Transverse colon (tissue), 4 donors: ENCODE measurements around the gene SPTB. TPM values are rescaled to one million over a fixed set of nuclear protein-coding genes. Genes with fewer than 3 reads are reported as not detected.

Source experiments
- DNase-seq: peaks from one replicate; pipeline ENCODE4 v3.0.0-alpha.2; 2019
- H3K27ac ChIP-seq, 4 donors: fragments of 200-600 bp; sonication (generic); 2 replicates each; pipeline ENCODE4 v1.5.1; 2016 to 2018; ENCODE audit warnings: inconsistent platforms in 4 of 4
- H3K27me3 ChIP-seq: fragments of 200-600 bp; sonication (generic); 2 replicates; pipeline ENCODE4 v1.5.1; 2017; ENCODE audit warnings: inconsistent platforms
- H3K36me3 ChIP-seq, 4 donors: fragments of 200-600 bp; sonication (generic); 2 replicates each; pipeline ENCODE4 v1.5.1; 2017 to 2019; ENCODE audit warnings: inconsistent platforms in 4 of 4
- H3K4me1 ChIP-seq, 4 donors: fragments of 200-600 bp; sonication (generic); 2 replicates each; pipeline ENCODE4 v1.5.1; 2017 to 2020; ENCODE audit warnings: inconsistent platforms in 4 of 4
- H3K4me3 ChIP-seq, 4 donors: fragments of 200-600 bp; sonication (generic); 1 replicate in 1 of 4; 2 replicates in 3 of 4; pipeline versions ENCODE4 v1.5.1 to v1.6.1; 2017 to 2019; ENCODE audit warnings: inconsistent platforms in 4 of 4
- H3K9me3 ChIP-seq, 2 donors: fragments of 200-600 bp; sonication (generic); 2 replicates each; pipeline ENCODE4 v1.5.1; 2017 to 2019; ENCODE audit warnings: inconsistent platforms in 2 of 2
- CTCF ChIP-seq, 5 experiments: fragments of 200-600 bp in 3 of 5; fragments of 450-650 bp in 2 of 5; sonication (generic) in 3 of 5; IDR thresholded peaks; 1 replicate in 2 of 5; 2 replicates in 3 of 5; pipeline ENCODE4 v1.5.1; 2016 to 2017; ENCODE audit warnings: antibody characterized with exemption in 5 of 5, inconsistent platforms in 3 of 5, mild to moderate bottlenecking in 2 of 5, moderate library complexity in 1 of 5
- EP300 ChIP-seq: sonication (generic); formaldehyde crosslinking; IDR thresholded peaks from one replicate; pipeline ENCODE4 v1.6.1; 2017; ENCODE audit warnings: antibody characterized with exemption, low read depth
- POLR2A ChIP-seq: fragments of 450-650 bp; IDR thresholded peaks from one replicate; pipeline ENCODE4 v1.6.1; 2016; ENCODE audit warnings: antibody characterized with exemption, mild to moderate bottlenecking, moderate library complexity
- POLR2AphosphoS5 ChIP-seq, 3 donors: sonication (generic); formaldehyde crosslinking; IDR thresholded peaks; one replicate each; pipeline ENCODE4 v1.6.1; 2016; ENCODE audit warnings: antibody characterized with exemption in 3 of 3
- WGBS, 2 donors: methylation state at CpG; one replicate each; pipeline ENCODE4 v1.1.5; 2018; ENCODE audit warnings: low coverage in 1 of 2; 5-methylcytosine and 5-hydroxymethylcytosine counted together
- in situ Hi-C, 4 donors: fragments of 200-750 bp; cut with MboI; loops; one replicate each; pipeline versions ENCODE4 v1.15.0 to v1.15.1; 2017; ENCODE audit warnings: low sequenced_read_pairs in 3 of 4, low pct_ligation_motif_present in 1 of 4, low pct_unique_long_range_greater_than_20kb in 1 of 4
- intact Hi-C: fragments of 100-400 bp; cut with DNase I; formaldehyde crosslinking; loops from one replicate; pipeline ENCODE4 v1.15.1; 2023; ENCODE audit warnings: low total_unique reads
- total RNA-seq, 4 donors: library from RNA; depleted of rRNA; stranded (reverse); fragments of >200 nt; gene quantifications; one replicate each; pipeline ENCODE4 v1.1.0, GENCODE V29; 2016

Gene SPTB
- under 1 TPM; 0.20 to 0.96 (median 0.58) TPM for total RNA-seq

- H3K4me1 ChIP-seq: peaks cover 4 to 20% (median 14%) of the 10 kb centered on the region in 4 donors
- H3K27me3 ChIP-seq: peaks cover 76% of the 10 kb centered on the region
- H3K4me3 ChIP-seq: peak within 1 kb of the TSS; percentile 44 to 73 (median 50)
- intact Hi-C loops: no loop called here
- WGBS, 2 donors: 1% methylated on average over 22 of the region's 61 CpGs; no CpG with 5 or more reads in 1 of the 2 donors
- no peaks in the 10 kb centered on the region for H3K36me3 ChIP-seq
- DNase-seq: peak; percentile 58
- no peaks in the 10 kb centered on the region for H3K9me3 ChIP-seq
- H3K27ac ChIP-seq: peak within 1 kb of the TSS in 2 of 4 donors; percentile 6 to 25
- in situ Hi-C loops: loop anchor here in 1 of 4 donors (25.0 kb wide), 1 partner anchor 217 kb away; no protein-coding TSS in a partner anchor
- TF ChIP-seq CTCF (IDR thresholded peaks at IDR 0.05) (no peak), EP300 (no peak), POLR2A (no peak), POLR2AphosphoS5 (IDR thresholded peaks at IDR 0.05) (no peak)
Observed at GRCh38 chr14:64879635-64880220, at the start of gene SPTB. SPTB (minus strand) TSS chr14:64879907; CDS start chr14:64823094, 56,813 bp downstream.

- H3K4me1 ChIP-seq: peaks cover 13 to 41% (median 23%) of the 10 kb centered on the region in 4 donors
- intact Hi-C loops: no loop called here
- peak overlapping the region; percentile 8 to 57 (median 29) for H3K27ac ChIP-seq
- H3K36me3 ChIP-seq: peaks cover 0 to 43% (median 10%) of the 10 kb centered on the region in 4 donors
- 96 to 98% methylated on average over 3 of the region's 3 CpGs for WGBS, 2 donors
- in situ Hi-C loops: no loop called here
- no peak for TF ChIP-seq POLR2A
- no peak for TF ChIP-seq POLR2AphosphoS5 (IDR thresholded peaks at IDR 0.05)
- no peaks in the 10 kb centered on the region for H3K27me3 ChIP-seq
- no peak for DNase-seq
- H3K9me3 ChIP-seq: no peaks in the 10 kb centered on the region
- H3K4me3 ChIP-seq: no peak overlapping the region
Observed at GRCh38 chr14:64929014-64929359, 49.3 kb upstream of the SPTB start.

DNA sequence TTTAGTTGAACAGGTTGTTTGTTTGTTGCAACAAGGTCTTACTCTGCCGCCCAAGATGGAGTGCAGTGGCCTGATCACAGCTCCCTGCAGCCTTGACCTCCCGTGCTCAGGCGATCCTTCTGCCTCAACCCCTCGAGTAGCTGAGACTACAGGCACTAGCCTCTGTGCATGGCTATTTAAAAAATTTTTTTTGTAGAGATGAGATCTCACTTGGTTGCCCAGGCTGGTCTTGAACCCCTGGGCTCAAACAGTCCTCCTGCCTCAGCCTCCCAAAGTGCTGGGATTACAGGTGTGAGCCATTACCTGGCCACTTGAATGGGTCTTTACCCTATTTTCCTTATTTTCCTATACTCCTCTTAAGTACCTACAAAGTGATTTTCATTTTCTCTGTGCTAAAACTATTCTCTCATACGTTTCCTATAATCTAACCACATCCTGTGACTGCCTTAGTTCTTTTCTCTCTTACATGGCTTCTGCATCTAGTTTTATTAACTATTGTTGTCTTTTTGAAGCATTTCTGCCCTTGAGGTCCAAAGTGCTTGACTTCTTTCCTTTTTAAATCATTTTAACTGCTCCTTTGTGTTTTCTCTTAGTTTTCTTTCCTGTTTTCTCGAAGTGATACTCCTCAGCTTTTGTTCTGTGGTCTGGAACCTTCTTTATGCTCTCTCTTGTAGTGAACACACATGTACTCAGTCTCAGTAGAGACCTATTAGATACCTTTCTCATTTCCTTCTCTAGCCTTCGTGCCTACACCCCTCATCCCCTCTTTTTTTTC, 48.7 kb upstream of the SPTB start:
- Histone ChIP-seq H3K4me1 (peaks cover 13 to 41% (median 23%) of the 10 kb centered on the region in 4 donors), H3K27me3 (no peaks in the 10 kb centered on the region), H3K27ac (peak overlapping the region; percentile 8 to 57 (median 29)), H3K9me3 (no peaks in the 10 kb centered on the region), H3K4me3 (no peak overlapping the region), H3K36me3 (peaks cover 0 to 42% (median 12%) of the 10 kb centered on the region in 4 donors)
- WGBS, 2 donors: 72 to 77% methylated on average over 4 to 7 of the region's 7 CpGs
- intact Hi-C loops: no loop called here
- in situ Hi-C loops: no loop called here
- TF ChIP-seq CTCF (IDR thresholded peaks at IDR 0.05): no peak
- DNase-seq: no peak

DNA sequence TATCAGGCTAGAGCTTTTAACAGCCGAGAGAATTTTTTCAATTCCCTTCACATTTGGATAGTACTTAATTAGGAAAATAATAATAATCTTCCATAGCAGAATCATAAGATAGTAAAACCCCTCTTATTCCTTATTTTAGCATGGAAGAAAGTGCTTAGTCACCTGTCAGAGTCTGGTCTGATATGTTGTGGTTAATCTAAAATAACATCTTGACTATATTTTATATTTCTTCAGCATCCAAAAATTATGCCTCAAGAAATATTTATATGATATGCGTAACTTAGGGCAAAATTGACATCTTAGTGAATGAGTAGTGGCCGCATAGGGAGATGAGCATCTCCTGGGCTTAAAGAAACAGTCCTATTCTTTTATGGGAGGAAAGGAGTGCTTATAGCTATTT, 47.3 kb upstream of the SPTB start:
- intact Hi-C loops: no loop called here
- 78 to 91% methylated on average over 3 of the region's 3 CpGs for WGBS, 2 donors
- DNase-seq: no peak
- in situ Hi-C loops: no loop called here
- Histone ChIP-seq H3K27me3 (no peaks in the 10 kb centered on the region), H3K27ac (no peak overlapping the region), H3K9me3 (no peaks in the 10 kb centered on the region), H3K36me3 (peaks cover 0 to 28% (median 12%) of the 10 kb centered on the region in 4 donors), H3K4me1 (peaks cover 13 to 37% (median 23%) of the 10 kb centered on the region in 4 donors), H3K4me3 (no peak overlapping the region)
- TF ChIP-seq POLR2A (no peak), POLR2AphosphoS5 (IDR thresholded peaks at IDR 0.05) (no peak), EP300 (no peak), CTCF (IDR thresholded peaks at IDR 0.05) (no peak)
